SK-N-SH (cell line): ENCODE measurements around the gene RAB3IP. TPM values are rescaled to one million over a fixed set of nuclear protein-coding genes. Genes with fewer than 3 reads are reported as not detected.
"Not testable (repeated sequence)": the region's sequence is repeated elsewhere in the genome, so short reads cannot be mapped to it uniquely, and the experiment has no call there.

Experiments
- CTCF ChIA-PET: fragments of 300-600, 350-600 bp; formaldehyde crosslinking; extraction: SDS; loops from one replicate; lab custom pipeline; 2021; lab: Yijun Ruan, JAX
- POLR2A ChIA-PET: fragments of 350-600 bp; sonication (Branson Sonifier 250); formaldehyde crosslinking; extraction: SDS; loops from one replicate; lab custom pipeline; 2020; ENCODE audit warnings: antibody characterized with exemption, inconsistent platforms; lab: Yijun Ruan, JAX
- DNase-seq: peaks from one replicate; pipeline ENCODE4 v3.0.0; 2012
- H2AFZ ChIP-seq: fragments of 200-600 bp; sonication (generic); 2 replicates; pipeline ENCODE4 v1.8.1; 2016; ENCODE audit warnings: antibody characterized with exemption, mild to moderate bottlenecking, low read depth
- H3F3A ChIP-seq: fragments of 200-600 bp; sonication (generic); replicated peaks from 2 replicates; pipeline ENCODE3; 2016; ENCODE audit warnings: antibody characterized with exemption, mild to moderate bottlenecking; ENCODE audit not compliant: insufficient read depth
- H3K27ac ChIP-seq, 2 experiments: fragments of 200-500 bp in 1 of 2; fragments of 200-600 bp in 1 of 2; sonication (Bioruptor generic) in 1 of 2; sonication (generic), shearing (Covaris generic) in 1 of 2; 2 replicates each; pipeline versions ENCODE4 v1.5.1 to v1.6.1; 2014 to 2016; ENCODE audit warnings: low read depth in 2 of 2, inconsistent platforms in 1 of 2, low read length in 1 of 2, mild to moderate bottlenecking in 1 of 2, mixed read lengths in 1 of 2
- H3K27me3 ChIP-seq: fragments of 200-600 bp; sonication (generic), shearing (Covaris generic); 2 replicates; pipeline ENCODE4 v1.6.1; 2016; ENCODE audit warnings: mixed run types; ENCODE audit not compliant: insufficient read depth
- H3K36me3 ChIP-seq, 2 experiments: fragments of 200-500 bp in 1 of 2; fragments of 200-600 bp in 1 of 2; sonication (Bioruptor generic) in 1 of 2; sonication (generic) in 1 of 2; replicated peaks in 1 of 2; 2 replicates each; pipeline versions ENCODE3 to v1.5.1; 2014 to 2016; ENCODE audit warnings: low read length in 1 of 2, mild to moderate bottlenecking in 1 of 2; ENCODE audit not compliant: insufficient read depth in 2 of 2, control insufficient read depth in 1 of 2
- H3K4me1 ChIP-seq, 2 experiments: fragments of 200-500 bp in 1 of 2; fragments of 200-600 bp in 1 of 2; sonication (Bioruptor generic) in 1 of 2; sonication (generic), shearing (Covaris generic) in 1 of 2; 2 replicates each; pipeline versions ENCODE4 v1.5.1 to v1.6.1; 2014 to 2016; ENCODE audit warnings: low read depth in 1 of 2, low read length in 1 of 2, mixed run types in 1 of 2; ENCODE audit not compliant: insufficient read depth in 2 of 2, control insufficient read depth in 1 of 2
- H3K4me2 ChIP-seq: fragments of 200-600 bp; sonication (generic), shearing (Covaris generic); 2 replicates; pipeline ENCODE4 v1.6.1; 2017; ENCODE audit warnings: mixed run types
- H3K4me3 ChIP-seq, 2 experiments: fragments of 200-500 bp in 1 of 2; fragments of 200-600 bp in 1 of 2; sonication (Bioruptor generic) in 1 of 2; sonication (generic), shearing (Covaris generic) in 1 of 2; 2 replicates each; pipeline versions ENCODE4 v1.5.1 to v1.8.1; 2014 to 2016; ENCODE audit warnings: low read depth in 2 of 2, inconsistent platforms in 1 of 2, low read length in 1 of 2, mild to moderate bottlenecking in 1 of 2, mixed read lengths in 1 of 2, moderate library complexity in 1 of 2
- H3K79me2 ChIP-seq: fragments of 200-600 bp; sonication (generic); 2 replicates; pipeline ENCODE4 v1.8.1; 2017; ENCODE audit warnings: mild to moderate bottlenecking; ENCODE audit not compliant: insufficient read depth
- H3K9ac ChIP-seq: fragments of 200-600 bp; sonication (generic); 2 replicates; pipeline ENCODE4 v1.6.1; 2017; ENCODE audit warnings: mixed run types
- H3K9me2 ChIP-seq: fragments of 200-600 bp; sonication (generic); 2 replicates; pipeline ENCODE4 v1.6.1; 2017; ENCODE audit warnings: mixed run types
- H3K9me3 ChIP-seq: fragments of 200-600 bp; sonication (generic); 2 replicates; pipeline ENCODE4 v1.6.1; 2017; ENCODE audit warnings: mixed run types, mild to moderate bottlenecking, moderate library complexity
- H4K20me1 ChIP-seq: fragments of 200-600 bp; sonication (generic); 2 replicates; pipeline ENCODE4 v1.6.1; 2017; ENCODE audit warnings: mild to moderate bottlenecking, mixed run types; ENCODE audit not compliant: insufficient read depth
- ELF1 ChIP-seq: IDR thresholded peaks from 2 replicates; pipeline ENCODE4 v1.4.0; 2012
- EP300 ChIP-seq, 2 experiments: IDR thresholded peaks; 2 replicates each; pipeline versions ENCODE4 v1.4.0 to v1.6.1; 2012; ENCODE audit warnings: borderline replicate concordance in 1 of 2, low read depth in 1 of 2, low read length in 1 of 2
- EZH2phosphoT487 ChIP-seq: fragments of 200-600 bp; sonication (generic); IDR thresholded peaks from 2 replicates; pipeline ENCODE4 v1.6.1; 2017; ENCODE audit warnings: low read depth, mixed run types, mild to moderate bottlenecking, antibody characterized with exemption, moderate library complexity, borderline replicate concordance
- FOSL2 ChIP-seq: IDR thresholded peaks from 2 replicates; pipeline ENCODE4 v1.4.0; 2012; ENCODE audit warnings: low read depth, mild to moderate bottlenecking, moderate library complexity, borderline replicate concordance
- IRF3 ChIP-seq: fragments of 150-350 bp; IDR thresholded peaks from 2 replicates; pipeline ENCODE4 v1.6.1; 2016; ENCODE audit warnings: mild to moderate bottlenecking, low read depth, low read length
- JUND ChIP-seq: IDR thresholded peaks from 2 replicates; pipeline ENCODE4 v1.4.0; 2012
- MEF2A ChIP-seq: IDR thresholded peaks from 2 replicates; pipeline ENCODE4 v1.4.0; 2012; ENCODE audit warnings: low read depth, borderline replicate concordance
- MXI1 ChIP-seq: IDR thresholded peaks from 2 replicates; pipeline ENCODE4 v1.6.1; 2012; ENCODE audit warnings: mild to moderate bottlenecking, low read depth, low read length, improper control_type of control experiment
- NFIC ChIP-seq: IDR thresholded peaks from 2 replicates; pipeline ENCODE4 v1.4.0; 2012; ENCODE audit warnings: borderline replicate concordance
- NRF1 ChIP-seq: IDR thresholded peaks from 2 replicates; pipeline ENCODE4 v1.6.1; 2012; ENCODE audit warnings: low read depth, mild to moderate bottlenecking, low read length
- PBX3 ChIP-seq: IDR thresholded peaks from 2 replicates; pipeline ENCODE4; 2012
- RAD21 ChIP-seq: IDR thresholded peaks from 2 replicates; pipeline ENCODE4 v1.6.1; 2012; ENCODE audit warnings: mild to moderate bottlenecking, low read length
- RXRA ChIP-seq: IDR thresholded peaks from 2 replicates; pipeline ENCODE4 v1.4.0; 2012; ENCODE audit warnings: low read depth, mild to moderate bottlenecking, borderline replicate concordance
- SMC3 ChIP-seq: IDR thresholded peaks from 2 replicates; pipeline ENCODE4 v1.6.1; 2012; ENCODE audit warnings: low read depth, low read length, improper control_type of control experiment
- TAF1 ChIP-seq: IDR thresholded peaks from 2 replicates; pipeline ENCODE4 v1.6.1; 2012; ENCODE audit warnings: low read depth, mild to moderate bottlenecking, low read length, moderate library complexity, borderline replicate concordance
- TCF12 ChIP-seq: IDR thresholded peaks from 2 replicates; pipeline ENCODE4 v1.4.0; 2012
- USF1 ChIP-seq: IDR thresholded peaks from 2 replicates; pipeline ENCODE4 v1.4.0; 2012; ENCODE audit warnings: low read depth, borderline replicate concordance
- YY1 ChIP-seq: IDR thresholded peaks from 2 replicates; pipeline ENCODE4 v1.4.0; 2012; ENCODE audit warnings: low read depth, mild to moderate bottlenecking
- ZBTB33 ChIP-seq: IDR thresholded peaks from 2 replicates; pipeline ENCODE4 v1.4.0; 2012; ENCODE audit warnings: low read depth, borderline replicate concordance
- WGBS: methylation state at CpG from one replicate; pipeline ENCODE4 v1.1.6; 2017; ENCODE audit warnings: low lambda C conversion rate; 5-methylcytosine and 5-hydroxymethylcytosine counted together
- polyA plus RNA-seq, 3 experiments: library from polyadenylated mRNA; depleted of rRNA; stranded (reverse); fragments of >200 nt; gene quantifications; 2 replicates each; pipeline ENCODE4 v1.2.3, GENCODE V29; 2012

RAB3IP gene
- polyA plus RNA-seq, 1 of the 3 experiments (the other 2 are of a cell fraction): 5.4 TPM

- CTCF ChIA-PET: no interaction called here
- 51% methylated on average over 2 of the region's 2 CpGs for WGBS
- no peaks in the 10 kb centered on the region for H3K36me3 ChIP-seq
- peaks cover 3% of the 10 kb centered on the region for H3F3A ChIP-seq
- no peaks in the 10 kb centered on the region for H3K9me2 ChIP-seq
- DNase-seq: no peak
- no peak overlapping the region for H3K27ac ChIP-seq
- no peak overlapping the region for H3K9ac ChIP-seq
- H3K4me3 ChIP-seq: no peak overlapping the region
- H3K27me3 ChIP-seq: no peaks in the 10 kb centered on the region
- H3K9me3 ChIP-seq: 0 out of 2 replicates have a peak, but pooled peaks cover 4% of the 10 kb centered on the region
- H2AFZ ChIP-seq: no peak overlapping the region
- no peak for TF ChIP-seq RXRA
- TF ChIP-seq MXI1: no peak
- no peak for TF ChIP-seq USF1
- TF ChIP-seq RAD21: no peak
- no peak for TF ChIP-seq MEF2A
- TF ChIP-seq ELF1: no peak
- TF ChIP-seq SMC3: no peak
- no peak for TF ChIP-seq NRF1
- TF ChIP-seq ZBTB33: no peak
- TF ChIP-seq PBX3: no peak
- no peak for TF ChIP-seq JUND
- no peak for TF ChIP-seq FOSL2
- no peak for TF ChIP-seq YY1
- no peak for TF ChIP-seq NFIC
- no peak for TF ChIP-seq EZH2phosphoT487
- no peak for TF ChIP-seq TAF1
- TF ChIP-seq TCF12: no peak
- no peak for TF ChIP-seq EP300 (IDR thresholded peaks at IDR 0.05; ENCODE audit: borderline replicate concordance in 1 of 2, low read depth in 1 of 2, low read length in 1 of 2)
- TF ChIP-seq IRF3: no peak
- TF ChIP-seq, all 33 proteins: peak for 0
- H3K4me2 ChIP-seq: no peak overlapping the region
- H3K79me2 ChIP-seq: no peaks in the 10 kb centered on the region
- POLR2A ChIA-PET: no interaction called here
- H4K20me1 ChIP-seq: no peaks in the 10 kb centered on the region
- no peaks in the 10 kb centered on the region for H3K4me1 ChIP-seq
Measured at GRCh38 chr12:69851976-69852375, 113.3 kb downstream of the RAB3IP start.

GRCh38 chr12:69853176-69853961 lies 114.7 kb downstream of the RAB3IP start:
- H3K36me3 ChIP-seq, POLR2A ChIA-PET, H3K4me2 ChIP-seq, H3K79me2 ChIP-seq, H3K27me3 ChIP-seq, H3K4me3 ChIP-seq, H3F3A ChIP-seq, DNase-seq, H3K9me2 ChIP-seq, H4K20me1 ChIP-seq, H2AFZ ChIP-seq, H3K4me1 ChIP-seq, H3K9ac ChIP-seq, H3K27ac ChIP-seq, CTCF ChIA-PET: not testable (repeated sequence)
- H3K9me3 ChIP-seq: peaks cover 12% of the 10 kb centered on the region; the same call in 1 of the 2 replicates
- 86% methylated on average over 13 of the region's 61 CpGs for WGBS
